ENCODE data around the gene PRUNE1.

DNA sequence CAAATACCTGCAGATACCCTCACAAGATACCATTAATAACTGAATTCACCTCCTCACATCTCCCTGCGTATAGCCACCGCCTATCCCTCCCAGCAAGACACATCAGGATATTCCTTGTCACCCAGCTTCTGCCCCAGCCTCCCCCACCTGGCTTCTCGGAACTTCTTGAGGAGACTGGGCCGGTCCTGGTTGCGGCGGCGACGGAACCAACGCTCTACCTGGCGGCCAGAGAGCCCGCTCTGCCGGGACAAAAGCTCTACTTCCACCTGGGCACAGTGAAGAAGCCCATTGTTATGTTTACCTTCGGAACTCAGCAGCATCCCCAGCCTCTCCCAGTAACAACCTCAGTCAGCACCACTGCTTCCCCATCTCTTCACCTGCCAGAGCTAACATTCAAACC, 40.3 kb upstream of the PRUNE1 start:
- TF ChIP-seq POLR2AphosphoS5 (IDR thresholded peaks at IDR 0.05; ENCODE audit: borderline replicate concordance, low read depth, low read length) (peak; percentile 3; the same call in 1 of the 2 replicates), EZH2 (IDR thresholded peaks at IDR 0.05) (no peak), FOXP2 (optimal IDR thresholded peaks at IDR 0.05; ENCODE audit: control extremely low read depth, extremely low read length, insufficient read depth) (no peak)
